AG08395 (cell line): ENCODE data around the gene ATP2C2.
"Not testable (repeated sequence)": the region's sequence is repeated elsewhere in the genome, so short reads cannot be mapped to it uniquely, and the experiment has no call there.

Source experiments
- DNase-seq: peaks from one replicate; pipeline ENCODE4 v3.0.0; 2012; ENCODE audit warnings: mixed read lengths, low spot score

The ATP2C2 gene

DNA sequence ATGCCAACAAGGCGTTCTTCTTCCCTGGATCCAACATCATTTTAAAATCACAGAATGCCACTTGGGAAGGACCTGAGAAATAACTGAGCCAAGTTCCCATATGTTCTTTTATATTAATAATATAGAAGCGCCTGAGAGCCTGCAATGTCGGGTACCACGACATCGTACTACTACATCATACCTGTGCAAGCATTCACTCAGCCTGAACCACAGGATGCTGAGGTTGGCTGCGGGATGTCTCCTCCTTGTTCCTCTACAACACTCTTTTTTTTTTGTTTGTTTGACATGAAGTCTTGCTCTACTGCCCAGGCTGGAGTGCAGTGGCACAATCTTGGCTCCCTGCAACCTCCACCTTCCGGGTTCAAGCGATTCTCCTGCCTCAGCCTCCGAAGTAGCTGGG is 2.1 kb upstream of the ATP2C2 start:
- no peak for DNase-seq

DNA sequence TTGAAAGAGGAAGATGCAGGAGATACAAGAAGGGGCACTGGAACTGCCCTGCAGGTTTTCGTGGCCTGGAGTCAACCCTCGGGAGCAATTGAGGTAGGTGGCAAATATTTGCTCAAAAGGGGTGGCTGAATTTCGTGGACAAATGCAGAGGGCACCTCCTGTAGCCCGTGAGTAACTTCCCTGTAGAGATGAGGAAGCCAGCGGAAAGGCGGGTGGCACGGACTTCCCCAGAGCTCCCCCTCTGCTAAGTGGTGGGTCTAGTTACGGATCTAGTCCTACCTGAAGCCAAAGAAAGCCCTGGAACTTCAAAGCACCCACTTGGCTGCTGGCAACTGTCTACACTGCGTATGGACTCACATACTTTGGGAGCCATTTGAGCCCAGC is 1.0 kb upstream of the ATP2C2 start:
- DNase-seq = no peak

- DNase-seq = no peak
These were observed 509 bp upstream of the ATP2C2 start for GRCh38 chr16:84367750-84368307.

DNA sequence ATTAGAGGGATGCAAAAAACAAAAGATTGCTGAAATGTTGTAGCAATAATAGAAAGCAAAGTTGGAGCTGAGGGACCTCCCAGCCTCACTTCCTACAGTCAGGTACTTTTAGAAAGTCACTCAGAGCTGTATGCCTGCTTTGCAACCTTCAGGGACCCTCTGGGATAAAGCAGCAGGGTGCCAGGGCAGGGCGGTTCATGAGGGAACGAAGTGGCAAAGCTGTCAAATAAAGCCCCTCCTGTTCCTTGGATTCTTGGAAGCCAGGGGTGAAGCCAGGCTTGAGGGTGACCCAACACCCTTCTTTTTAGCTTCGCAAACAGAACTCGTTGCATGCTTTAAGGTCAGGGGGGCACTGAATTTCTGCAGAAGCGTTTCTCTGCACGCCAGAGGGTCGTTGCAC is 767 bp downstream of the ATP2C2 start:
- DNase-seq = no peak

GRCh38 chr16:84369938-84370627 is 1.7 kb downstream of the ATP2C2 start:
- DNase-seq = no peak

- DNase-seq = no peak
These were observed 2.6 kb downstream of the ATP2C2 start for GRCh38 chr16:84370723-84371552.

GRCh38 chr16:84371553-84371865 is 3.2 kb downstream of the ATP2C2 start:
- no peak for DNase-seq

- no peak for DNase-seq
These were observed 5.7 kb downstream of the ATP2C2 start for GRCh38 chr16:84373907-84374489.

DNA sequence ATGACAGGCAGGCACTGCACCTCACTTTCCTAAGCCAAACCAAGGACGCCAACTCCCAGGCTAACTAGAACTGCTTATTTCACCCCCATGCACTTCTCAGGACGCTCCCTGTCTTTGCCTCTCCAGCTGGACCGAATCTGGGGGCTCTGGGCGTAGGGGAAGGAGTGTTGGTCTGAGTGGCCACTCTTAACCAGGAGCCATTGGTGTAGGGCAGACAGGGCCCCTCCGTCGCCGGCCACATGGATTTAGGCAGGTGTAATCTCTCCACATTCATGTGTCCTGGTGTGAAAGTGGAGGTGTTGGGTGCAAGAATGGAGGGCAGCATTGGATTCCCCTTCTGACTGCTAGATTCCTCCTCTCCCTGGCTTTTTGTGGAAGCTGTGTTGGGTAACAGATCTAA is 9.8 kb downstream of the ATP2C2 start:
- no peak for DNase-seq

GRCh38 chr16:84378567-84378966 is 10.2 kb downstream of the ATP2C2 start:
- DNase-seq = no peak

DNA sequence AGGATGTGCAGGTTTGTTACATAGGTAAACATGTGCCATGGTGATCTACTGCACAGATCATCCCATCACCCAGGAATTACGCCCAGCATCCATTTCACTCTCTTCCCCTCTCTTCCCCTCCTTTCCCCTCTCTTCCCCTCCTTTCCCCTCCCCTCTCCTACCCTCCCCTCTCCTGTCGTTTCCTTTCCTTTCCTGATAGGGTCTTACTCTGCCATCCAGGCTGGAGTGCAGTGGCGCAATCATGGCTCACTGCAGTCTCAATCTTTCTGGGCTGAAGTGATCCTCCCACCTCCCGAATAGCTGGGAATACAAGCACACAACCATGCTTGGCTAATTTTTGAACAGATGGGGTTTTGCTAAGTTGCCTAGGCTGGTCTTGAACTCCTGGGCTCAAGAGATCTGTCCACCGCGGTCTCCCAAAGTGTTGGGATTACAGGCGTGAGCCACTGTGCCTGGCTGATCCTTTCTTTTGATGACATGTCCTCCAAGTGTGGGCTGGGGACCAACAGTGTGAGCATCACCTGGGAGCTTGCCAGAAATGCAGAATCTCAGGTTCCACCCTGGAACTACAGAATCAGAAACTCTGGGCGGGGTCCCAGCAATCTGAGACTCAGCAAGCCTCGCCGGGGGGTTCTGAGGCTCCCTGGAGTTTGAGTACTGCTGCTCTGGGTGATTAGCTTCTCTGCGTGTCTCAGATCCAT is 10.8 kb downstream of the ATP2C2 start:
- DNase-seq = no peak

DNA sequence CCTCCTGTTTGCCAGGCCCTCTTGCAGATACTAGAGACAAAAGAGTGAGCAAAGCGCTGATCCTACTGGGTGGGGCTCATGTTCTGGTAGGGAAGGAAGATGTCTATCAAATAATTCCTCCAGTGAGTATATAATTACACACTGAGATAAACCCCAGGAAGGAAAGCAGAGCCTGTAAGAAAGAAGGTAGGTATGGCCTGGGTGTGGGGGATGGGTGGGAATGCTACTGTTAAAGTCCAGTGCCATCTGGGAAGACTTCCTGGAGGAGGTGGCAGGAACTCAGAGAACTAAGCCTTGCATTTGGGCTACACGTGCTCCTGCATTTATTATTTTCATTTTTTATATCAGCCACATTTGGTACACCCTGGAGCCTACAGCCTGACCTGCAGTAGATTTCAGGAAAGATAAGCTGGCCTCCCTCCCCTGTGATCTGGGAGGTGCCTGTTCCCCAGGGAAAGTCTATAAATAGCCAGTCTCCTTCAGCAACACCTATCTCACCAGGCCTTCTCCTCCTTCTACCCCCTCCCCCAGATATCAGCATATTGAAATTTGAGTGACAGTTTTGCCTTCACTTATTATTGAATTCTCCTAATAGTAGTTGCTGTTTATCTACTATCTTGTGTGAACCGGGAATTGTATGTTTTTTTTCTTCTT is 11.5 kb downstream of the ATP2C2 start:
- DNase-seq = no peak

DNA sequence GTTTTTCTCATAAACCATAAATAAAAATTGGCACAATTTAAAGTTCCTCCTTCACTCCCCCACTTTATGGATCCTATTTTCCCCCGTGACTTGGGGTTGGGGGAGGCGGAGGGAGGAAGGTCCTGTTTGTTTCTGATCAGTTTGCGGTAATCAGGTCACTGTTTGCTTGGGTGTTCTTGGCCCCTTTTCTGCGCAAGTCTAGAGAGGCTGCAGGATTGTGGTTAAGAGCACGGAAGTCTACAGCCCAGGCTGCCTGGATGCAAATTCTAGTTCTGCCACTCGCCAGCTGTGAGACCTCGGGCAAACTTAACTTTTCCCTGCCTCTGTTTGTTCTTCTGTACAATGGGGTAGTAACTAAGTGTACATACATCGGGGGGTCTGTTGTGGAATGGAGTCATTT is 12.1 kb downstream of the ATP2C2 start:
- DNase-seq = no peak

GRCh38 chr16:84382396-84382795 is 14.1 kb downstream of the ATP2C2 start:
- no peak for DNase-seq

- no peak for DNase-seq
These were observed 14.8 kb downstream of the ATP2C2 start for GRCh38 chr16:84383106-84383505.

DNA sequence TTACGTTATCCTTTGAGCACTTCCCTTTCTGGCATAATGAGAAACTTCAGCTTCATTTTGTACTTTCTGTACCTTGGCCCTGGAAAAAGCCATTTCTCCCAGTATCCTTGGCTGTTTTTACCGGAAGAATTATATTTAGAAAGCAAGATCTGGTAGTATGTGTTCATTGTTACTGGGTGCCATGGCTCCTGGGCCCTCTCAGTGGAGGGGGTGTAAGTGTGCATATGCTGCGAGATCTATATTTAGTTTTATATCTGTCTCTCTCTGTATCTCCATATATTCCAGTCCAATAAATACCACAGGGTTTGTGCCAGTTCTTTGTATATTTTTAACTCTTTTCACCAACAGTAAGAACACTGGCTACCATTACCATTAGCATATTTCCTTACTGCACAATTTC is 17.7 kb downstream of the ATP2C2 start:
- DNase-seq = no peak

GRCh38 chr16:84387021-84387420 is 18.7 kb downstream of the ATP2C2 start:
- no peak for DNase-seq

DNA sequence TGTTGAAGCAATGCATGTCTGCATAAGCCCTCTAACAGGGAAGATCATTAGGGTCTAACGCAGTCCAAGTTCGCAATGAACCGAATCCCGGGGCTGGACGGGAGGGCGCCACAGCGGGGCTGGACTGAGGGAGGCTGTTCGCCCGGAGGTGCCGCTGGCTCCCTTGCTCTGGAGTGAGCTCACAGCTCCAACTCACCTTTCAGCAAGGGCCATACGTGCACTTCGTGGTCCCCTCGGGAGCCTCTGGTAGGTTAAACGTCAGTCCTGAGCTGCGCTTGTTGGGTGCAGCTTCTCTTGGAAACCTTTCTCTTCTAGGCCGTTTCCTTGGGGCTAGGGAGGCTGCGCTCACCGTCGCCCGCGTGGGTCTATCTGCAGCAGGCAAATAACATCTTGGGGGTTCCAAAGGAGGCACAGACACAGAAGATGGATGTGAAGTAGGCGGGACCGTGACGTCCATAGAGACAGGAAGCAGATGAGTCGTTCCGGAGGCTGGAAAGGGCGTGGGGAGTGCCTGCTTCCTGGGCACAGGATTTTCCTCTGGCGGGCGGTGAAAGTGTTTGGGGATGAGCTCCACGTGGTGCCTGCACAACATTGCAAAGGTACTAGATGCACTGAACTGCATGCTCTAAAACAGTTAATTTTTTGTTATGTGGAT is 21.9 kb downstream of the ATP2C2 start:
- DNase-seq = no peak

GRCh38 chr16:84391151-84392030 is 23.1 kb downstream of the ATP2C2 start:
- no peak for DNase-seq

DNA sequence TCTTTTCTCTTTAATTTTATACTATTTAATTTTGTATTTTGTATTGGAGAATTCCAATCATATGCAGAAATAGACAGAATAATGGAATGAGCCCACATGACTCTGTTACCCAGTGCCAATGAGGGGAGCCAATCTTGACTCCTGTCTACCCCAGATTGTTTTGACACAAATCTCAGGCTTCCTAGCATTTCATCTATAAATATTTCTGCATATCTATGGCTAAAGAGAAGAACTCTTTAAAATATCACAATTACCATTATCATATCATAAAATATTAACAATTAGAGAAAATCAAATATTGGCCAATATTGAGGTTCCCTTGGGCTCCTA is 23.7 kb downstream of the ATP2C2 start:
- DNase-seq = no peak

DNA sequence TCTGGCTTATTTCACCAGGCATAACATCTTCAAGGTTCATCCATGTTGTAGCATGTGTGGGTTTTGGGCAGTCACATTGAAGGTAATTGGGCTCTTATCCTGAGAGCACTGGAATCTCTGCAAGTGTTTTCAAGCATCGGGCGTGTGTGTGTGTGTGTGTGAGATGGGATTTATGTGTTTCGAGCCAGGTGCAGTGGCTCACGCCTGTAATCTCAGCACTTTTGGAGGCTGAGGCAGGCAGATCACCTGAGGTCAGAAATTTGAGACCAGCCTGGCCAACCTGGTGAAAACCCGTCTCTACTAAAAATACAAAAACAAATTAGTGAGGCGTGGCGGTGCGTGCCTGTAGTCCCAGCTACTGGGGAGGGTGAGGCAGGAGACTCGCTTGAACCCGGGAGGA is 27.7 kb downstream of the ATP2C2 start:
- not testable (repeated sequence) for DNase-seq
